Umbilical cord (tissue), 2 donors: ENCODE measurements around the gene DHRS13. TPM values are rescaled to one million over a fixed set of nuclear protein-coding genes. Genes with fewer than 3 reads are reported as not detected.
"Not testable (repeated sequence)": the region's sequence is repeated elsewhere in the genome, so short reads cannot be mapped to it uniquely, and the experiment has no call there.

ENCODE experiments used
- DNase-seq: peaks from one replicate; pipeline ENCODE4 v3.0.0-alpha.2; 2015; ENCODE audit warnings: low spot score
- total RNA-seq: library from RNA; depleted of rRNA; stranded (reverse); fragments of >200 nt; gene quantifications from one replicate; pipeline ENCODE4 v1.2.3, GENCODE V29; 2014; ENCODE audit warnings: low replicate concordance; ENCODE audit not compliant: insufficient read depth

The DHRS13 gene
- total RNA-seq, 1 donor from 2014 or later, result 7.9 TPM

DNA sequence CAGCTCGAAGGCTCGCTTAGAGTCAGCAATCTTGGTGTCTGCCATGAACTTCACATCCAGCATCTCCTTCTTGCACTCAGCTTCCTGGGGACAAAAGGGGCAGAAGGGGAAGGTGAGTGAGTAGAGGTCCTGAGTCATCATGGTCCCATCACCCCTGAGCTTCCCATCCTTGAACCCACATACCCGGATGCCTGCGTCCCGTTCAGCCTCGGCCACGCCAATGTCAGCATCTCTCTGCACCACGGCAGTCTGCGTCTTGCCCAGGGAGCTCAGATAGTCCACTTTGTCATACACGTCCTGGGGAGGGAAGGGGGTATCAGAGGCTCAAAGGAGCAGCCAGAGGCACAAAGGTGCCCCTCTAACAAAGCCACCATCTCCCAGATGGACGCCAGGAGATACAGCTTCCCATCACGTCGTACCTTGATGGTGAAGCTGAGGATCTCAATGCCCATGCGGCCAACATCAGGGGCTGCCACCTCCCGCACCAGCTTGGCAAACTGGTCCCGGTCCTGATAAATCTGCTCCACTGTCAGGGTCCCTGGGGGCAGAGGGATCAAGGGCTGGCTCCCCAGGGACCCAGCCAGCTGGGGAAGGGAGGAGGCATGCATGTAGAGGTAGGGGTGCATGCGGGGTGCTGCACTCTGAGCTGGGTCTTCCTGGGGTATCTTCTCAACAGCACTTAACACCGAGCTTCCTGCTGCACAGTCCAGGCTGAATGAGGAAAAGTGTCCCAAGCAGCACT, 20.6 kb downstream of the DHRS13 start:
- DNase-seq, result no peak

DNA sequence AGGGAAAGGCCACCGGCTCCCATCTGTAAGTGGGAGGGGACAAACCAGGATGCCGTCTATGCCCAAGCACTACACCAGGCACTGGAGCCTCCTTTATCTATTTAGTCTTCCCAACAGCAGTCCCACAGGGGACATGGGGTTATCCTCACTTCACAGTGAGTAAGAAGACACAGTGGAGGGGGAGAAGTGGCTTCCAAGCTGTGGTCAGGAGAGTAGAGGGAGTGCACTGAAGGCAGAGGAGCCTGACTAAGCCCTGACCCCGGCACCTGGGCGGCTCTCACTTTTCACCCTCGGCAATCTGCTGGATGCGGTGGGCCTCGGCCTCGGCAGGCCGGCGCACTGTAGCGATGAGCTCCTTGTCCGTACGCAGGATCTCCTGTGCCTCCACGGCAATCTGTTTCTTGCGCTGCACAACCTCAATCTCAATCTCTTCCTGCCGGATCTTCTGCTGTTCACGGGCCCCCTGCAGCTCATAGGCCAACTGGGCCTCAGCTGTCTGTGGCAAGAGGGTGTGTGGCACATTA, 21.3 kb downstream of the DHRS13 start:
- DNase-seq, result no peak

DNA sequence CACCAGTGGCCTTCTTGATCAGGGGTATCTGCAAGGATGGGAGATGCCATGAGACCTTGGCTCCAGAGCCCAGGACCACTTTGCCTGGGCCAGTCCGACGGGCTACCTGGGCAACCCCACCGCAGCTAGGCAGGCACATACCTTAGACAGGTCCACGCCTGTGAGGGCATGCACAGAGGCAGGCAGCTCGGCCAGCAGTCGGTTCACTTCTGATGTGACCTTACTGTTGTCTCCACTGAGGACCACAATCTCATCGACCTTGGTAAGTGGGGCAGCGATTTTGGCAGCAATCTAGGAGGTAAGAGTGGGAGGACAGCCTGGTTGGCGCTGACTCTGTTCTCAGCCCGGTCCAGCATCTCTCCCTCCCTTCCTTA, 22.3 kb downstream of the DHRS13 start:
- DNase-seq, result no peak

DNA sequence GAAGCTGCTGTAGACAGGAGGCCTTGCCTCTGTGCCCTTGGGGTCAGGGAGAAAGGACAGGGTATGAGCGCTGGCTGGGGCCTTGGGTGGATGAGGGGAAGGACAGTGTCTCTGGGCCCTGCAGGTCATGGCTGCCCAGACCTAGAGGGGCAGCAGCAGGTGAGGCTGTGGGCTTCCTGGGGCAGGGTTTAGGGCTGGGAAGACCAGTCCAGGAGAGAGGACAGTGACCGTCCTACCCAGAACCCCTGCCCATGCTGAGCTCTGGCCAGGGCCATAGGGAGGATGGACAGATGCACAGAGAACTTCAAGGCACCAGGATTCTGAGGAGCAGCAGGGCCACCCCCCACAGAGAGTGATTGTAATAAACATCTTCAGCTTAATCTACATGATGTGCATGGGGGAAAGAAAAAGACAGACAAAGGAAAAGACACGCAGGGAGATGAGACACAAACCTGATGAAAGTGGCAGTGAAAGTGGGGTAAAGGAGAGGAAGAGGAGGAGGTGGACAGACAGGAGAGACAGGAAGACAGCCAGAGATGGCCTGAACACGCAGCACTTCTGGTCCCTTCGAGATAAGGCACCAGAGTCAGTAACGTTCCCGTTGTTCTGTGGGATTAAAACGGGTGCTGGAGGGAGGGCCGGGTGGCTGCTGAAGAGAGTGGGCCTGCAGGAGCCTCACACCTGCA, 22.9 kb downstream of the DHRS13 start:
- DNase-seq, result no peak

DNA sequence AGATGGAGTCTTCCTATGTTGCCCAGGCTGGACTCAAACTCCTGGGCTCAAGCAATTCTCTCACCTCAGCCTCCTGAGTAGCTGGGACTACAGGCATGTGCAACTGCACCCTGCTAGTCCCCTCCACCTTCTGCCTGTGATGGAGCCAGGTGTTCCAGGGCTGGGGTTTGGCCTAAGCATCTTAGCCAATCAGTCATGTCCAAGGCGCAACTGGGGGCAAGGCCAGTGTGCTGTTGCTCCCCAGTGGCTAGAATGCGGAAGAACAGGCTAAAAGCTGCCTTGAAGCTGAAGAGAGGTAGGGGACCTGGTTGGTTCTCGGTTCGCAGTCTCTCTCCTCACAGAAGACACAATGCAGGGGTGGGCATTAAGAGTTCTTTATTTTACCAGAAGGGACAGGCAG, 23.9 kb downstream of the DHRS13 start:
- DNase-seq, result no peak

DNA sequence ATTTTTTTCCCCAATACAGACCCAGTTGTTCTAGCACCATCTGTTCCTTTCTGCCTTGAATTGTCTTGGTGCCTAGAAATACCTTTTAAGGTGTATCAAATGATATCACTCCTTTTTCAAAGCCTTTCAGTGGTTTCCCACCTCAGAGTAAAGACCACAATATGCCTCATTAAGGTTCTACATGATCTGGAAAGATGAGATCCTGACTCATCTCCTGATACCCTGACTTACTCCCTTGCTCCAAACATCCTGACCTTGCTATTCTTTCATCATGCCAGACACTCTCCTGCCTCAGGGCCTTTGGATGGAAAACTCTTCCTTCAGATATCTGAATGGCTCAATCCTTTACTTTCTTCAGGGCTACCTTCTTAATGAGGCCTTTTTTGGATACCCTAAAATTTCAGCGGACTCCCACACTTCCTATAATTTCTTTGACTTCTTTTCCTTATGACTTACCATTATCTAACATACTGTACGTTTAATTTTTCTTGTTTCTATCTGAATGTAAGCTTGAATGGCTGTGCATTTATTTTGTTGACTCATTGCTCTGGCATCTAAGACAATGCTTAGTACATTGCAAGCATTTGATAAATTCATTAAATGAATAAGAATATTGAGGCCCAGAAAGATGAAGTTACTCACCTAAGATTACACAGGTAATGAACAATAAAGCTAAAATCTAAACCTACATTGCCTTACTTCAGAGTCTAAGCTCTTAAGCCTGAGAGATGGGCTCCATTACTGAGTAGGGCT, 24.5 kb downstream of the DHRS13 start:
- no peak for DNase-seq

DNA sequence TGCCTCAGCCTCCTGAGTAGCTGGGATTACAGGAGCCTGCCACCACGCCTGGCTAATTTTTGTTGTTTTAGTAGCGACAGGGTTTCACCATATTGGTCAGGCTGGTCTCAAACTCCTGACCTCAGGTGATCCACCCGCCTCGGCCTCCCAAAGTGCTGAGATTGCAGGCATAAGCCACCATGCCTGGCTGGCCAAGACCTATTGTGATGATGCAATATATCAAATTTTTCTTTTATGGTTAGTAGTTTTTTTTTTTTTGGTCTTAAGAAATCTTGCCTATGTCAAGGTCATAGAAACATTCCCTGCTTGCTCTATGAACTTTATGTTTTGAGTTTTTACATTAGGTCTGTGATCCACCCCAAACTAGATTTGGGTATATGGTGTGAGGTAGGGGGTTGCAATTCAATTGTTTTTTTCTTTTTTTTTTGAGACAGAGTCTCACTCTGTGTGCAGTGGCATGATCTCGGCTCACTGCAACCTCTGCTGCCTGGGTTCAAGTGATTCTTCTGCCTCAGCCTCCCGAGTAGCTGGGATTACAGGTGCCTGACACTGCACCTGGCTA, 25.6 kb downstream of the DHRS13 start:
- DNase-seq, result not testable (repeated sequence)

DNA sequence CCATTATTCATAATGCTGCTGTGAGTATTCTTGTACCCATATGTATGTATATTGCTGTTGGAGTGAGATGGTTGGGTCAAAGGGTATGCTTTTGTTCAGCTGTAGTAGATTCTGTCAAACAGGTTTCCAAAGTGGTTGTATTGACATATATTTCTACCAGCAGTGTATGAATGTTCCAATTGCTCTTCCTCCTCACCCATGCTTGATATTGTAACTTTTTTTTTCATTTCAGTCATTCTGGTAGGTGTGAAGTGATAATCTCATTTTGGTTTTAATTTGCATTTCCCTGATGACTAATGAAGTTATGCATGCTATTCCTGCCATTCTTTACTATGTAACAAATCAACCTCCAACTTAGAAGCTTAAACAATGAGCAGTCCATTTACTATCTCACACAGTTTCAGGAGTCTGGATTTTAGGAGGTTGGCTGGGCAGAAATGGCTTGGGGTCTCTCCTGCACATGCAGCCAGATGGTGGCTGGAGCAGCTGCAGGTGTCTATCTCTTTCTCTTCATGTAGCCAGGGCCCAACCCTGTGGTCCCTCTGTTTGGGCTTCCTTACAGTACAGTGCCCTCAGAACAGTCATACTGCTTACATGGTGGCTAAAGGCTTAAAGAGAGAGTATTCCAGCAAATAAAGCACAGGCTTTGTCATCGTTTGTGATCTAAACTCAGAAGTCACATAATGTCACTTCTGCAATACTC, 26.9 kb downstream of the DHRS13 start:
- DNase-seq, result no peak

DNA sequence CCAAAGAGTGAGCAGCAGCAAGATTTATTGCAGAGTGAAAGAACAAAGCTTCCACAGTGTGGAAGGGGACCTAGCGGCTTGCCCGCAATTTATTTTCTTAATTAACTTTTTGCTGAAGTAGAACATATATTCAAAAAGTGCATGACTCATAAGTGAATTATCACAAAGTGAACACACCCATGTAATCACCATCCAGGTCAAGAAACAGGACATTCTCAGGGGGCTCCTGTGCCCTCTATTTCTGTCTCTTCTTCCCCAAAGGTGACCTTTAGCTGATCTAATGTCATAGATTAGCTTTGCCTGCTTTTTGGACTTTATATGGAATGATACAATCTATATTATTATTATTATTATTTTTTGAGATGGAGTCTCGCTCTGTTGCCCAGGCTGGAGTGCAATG, 28.1 kb downstream of the DHRS13 start:
- no peak for DNase-seq

DNA sequence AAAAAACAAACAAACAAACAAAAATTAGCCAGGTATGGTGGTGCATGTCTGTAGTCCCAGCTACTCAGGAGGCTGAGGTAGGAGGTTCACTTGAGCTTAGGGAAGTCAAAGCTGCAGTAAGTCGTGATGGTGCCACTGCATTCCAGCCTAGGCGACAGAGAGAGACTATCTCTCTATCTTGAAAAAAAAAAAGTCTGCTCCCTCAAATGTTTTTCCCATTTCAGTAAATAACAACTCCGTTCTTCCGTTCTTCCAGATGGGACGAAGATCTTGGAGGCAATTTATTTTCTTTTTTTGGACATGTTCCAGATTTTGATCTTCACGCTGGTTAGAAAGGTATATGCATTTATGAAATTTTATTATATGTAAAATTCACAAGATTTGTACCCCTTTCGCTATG, 29.0 kb downstream of the DHRS13 start:
- no peak for DNase-seq

DNA sequence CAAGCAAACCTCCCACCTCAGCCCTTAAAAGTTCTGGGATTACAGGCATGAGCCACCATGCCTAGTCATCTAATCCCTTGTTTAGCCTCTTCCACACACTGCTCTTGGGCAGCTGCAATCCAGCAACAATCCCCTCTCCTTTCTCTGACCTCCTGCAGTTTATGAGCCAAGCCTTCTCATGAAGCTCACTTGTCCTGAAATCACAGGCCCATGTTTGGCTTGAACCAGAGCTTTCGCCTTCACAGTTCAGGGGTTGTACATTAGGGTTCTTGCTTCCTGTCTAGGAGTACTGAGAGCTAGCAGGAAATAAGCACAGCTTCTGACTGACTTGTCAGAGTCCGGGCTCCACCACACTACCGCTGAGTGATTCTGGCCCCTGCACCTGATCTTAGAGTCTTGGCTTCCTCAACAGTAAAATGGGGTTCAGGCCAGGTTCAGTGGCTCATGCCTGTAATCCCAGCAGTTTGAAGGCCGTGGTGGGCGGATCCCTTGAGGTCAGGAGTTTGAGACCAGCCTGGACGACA, 31.8 kb downstream of the DHRS13 start:
- DNase-seq, result peak; percentile 62

DNA sequence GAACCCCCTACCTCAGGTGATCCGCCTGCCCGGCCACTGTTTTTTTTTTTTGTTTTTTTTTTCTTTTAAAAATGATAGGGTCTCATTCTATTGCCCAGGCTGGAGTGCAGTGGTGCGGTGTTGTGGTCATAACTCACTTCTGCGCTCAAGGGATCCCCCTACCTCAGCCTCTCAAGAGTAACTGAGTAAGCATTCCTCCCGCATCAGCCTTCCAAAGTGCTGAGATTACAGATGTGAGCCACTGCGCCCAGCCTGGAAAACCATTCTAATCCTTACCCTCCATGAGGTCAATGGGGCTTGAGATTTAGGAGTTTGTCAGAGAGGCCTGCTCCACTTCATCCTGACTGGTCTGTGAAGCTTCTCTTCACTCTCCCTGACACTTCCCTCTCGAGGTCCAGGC, 35.6 kb downstream of the DHRS13 start:
- peak; percentile 40 for DNase-seq

DNA sequence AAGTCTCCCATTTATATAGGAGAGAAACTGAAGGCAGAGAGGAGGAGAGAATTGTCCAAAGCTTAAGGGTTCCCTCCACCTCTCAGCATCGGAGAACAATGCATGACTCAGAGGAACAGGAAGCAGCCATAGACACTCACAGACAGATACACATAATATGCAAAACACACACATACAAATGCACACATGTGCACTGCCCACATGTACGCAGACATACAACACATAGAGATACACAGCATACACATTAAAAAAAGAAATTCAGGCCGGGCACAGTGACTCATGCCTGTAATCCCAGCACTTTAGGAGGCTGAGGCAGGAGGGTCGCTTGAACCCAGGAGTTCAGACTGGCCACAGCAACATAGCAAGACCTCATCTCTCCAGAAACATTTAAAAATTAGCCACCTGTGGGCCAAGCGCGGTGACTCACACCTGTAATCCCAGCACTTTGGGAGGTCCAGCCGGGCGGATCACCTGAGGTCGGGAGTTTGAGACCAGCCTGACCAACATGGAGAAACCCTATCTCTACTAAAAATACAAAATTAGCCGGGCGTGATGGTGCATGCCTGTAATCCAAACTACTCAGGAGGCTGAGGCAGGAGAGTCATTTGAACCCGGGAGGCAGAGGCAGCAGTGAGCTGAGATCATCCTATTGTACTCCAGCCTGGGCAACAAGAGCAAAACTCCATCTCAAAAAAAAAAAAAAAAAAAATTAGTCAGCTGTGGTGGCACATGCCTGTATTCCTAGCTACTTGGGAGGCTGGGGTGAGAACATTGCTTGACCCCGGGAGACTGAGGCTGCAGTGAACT, 36.7 kb downstream of the DHRS13 start:
- DNase-seq, result no peak

DNA sequence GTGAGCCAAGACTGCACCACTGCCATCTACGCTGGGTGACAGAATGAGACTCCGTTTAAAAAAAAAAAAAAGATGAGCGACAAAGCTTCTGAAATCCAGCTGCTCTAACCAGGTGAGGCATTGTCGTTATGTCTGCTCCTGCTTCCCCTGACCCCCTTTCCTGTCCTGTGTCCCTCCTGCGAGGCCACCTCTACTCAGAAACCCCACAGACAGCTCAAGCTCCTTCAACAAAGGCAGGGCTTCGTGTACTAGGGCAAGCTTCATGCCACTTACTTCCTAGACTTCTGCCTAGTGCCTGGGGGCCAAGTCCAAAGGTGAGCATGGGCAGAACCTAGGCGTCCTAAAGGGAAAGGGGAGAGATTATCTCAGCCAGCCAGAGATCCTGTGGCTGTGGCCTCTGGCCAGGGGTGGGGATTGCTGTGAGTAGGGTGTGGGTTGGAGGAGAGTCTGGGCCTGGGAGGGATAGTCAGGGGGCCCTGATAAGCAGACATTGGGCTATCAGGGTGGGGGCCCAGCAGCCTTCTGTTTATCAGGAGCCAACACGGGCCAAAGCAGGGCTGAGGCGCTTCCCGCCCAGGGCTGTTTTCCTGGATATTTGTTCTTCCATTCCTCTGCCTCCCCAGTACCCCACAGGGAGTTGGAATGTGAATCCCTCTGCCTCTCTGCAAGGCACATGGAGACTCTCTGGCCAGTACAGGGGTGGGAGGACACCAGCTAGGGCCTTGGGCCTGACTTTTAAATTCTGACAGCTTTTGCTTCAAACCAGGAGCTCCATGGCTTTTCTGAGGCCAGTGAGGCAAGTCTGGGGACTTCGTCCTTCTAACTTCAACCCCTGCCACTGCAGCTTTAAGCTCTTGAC, 37.7 kb downstream of the DHRS13 start:
- DNase-seq, result peak; percentile 38

DNA sequence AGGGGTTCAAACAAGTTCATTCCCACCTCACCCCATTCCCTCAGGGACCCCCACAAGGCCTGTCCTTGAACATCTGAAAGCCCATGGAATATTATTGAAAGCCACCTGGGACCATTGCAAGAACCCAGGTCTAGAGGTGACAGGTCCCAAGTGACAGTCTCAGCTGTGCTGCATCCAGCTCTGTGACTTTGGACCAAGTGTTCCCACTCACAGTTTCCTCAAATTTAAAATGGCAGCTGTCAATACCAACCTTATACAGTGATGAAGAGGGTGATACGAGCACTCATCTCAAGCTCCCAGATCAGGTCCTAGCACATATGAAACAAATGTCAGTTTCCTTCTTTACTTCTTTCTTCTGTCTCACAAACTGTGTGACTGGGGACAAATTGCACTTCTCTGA, 38.9 kb downstream of the DHRS13 start:
- no peak for DNase-seq

DNA sequence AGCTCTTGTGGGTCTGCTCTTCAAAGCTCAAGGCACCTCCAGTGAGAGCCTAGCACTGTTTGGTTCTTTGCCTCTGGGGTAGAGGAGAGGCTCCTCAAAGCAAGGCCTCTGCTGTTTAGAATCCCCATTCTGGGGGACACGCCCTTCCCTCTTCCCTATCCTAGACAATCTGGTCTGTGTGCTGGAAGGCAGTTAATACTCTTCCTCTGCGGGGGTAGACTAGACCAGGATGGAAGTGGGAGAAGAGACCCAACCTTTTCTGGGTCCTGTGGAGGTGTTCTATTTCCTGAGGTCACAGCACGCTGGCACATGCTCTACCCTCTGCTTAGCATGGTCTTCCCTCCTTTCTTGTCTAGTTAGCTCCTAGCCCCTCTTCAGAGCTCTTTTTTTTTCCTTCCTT, 40.3 kb downstream of the DHRS13 start:
- DNase-seq, result no peak

DNA sequence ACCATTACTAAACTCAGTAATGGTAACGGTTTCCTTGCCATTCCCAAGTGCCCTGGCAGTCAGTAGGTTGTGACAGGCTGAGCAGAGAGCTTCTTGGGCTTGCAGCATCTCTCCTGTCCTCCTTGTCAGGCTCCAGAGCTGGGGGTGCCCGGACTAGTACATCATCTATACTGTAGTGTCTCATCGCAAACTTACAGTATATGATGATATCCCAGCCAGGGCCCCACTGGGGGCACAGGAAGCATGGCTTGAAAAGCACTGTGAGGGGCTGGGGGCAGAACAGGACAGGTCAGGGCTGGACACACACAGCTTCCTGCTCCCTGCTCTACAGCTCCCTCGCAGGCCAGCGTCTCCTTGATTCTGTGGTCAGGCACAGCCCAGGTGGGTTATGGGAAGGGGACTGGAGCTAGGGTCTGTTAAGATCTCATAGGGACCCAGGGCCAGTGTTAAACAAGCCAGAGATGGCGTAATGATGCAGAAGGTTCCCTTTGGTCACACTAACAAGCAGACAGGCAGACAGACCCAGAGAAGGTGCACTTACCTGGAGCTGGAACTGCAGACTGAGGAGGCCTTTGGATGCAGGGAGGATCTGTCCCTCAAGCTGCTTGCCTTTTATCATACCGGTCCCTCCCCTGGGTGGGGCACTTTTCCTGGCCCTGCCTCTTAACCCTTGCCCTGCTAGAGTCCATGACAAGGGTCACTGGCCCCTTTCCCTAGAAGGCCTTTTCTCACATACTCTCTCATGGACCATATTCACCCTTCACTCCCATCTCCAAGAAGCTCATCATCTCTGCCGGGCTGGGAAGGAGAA, 41.3 kb downstream of the DHRS13 start:
- DNase-seq, result no peak

DNA sequence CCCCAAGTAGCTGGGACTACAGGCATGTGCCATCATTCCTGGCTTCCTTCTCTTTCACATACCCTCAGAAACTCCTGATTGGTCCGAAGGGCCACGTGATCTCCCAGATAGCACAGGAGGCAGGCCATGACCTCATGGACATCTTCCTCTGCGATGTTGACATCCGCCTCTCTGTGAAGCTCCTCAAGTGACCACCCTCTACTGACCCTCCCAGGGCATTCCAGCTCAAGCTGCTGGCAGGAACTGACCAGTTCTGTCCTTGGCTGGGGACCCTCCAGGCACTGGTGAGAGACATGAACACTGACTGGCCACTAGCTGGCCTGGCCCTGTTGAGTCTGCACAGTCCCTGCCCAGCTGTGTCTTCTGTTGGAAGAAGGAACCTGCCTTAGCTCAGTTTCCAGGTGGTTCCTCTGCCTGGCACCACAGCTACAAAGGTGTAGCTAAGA, 42.5 kb downstream of the DHRS13 start:
- DNase-seq, result no peak
